HepG2 (cell line): Measurements from ENCODE around the gene GRB10. TPM values are rescaled to one million over a fixed set of nuclear protein-coding genes. Genes with fewer than 3 reads are reported as not detected.

Experiments
- ATAC-seq: fragments of 200-7000 bp; cut with Tn5 transposase; 3 replicates; pipeline ENCODE4 v1.9.1; 2020; ENCODE audit warnings: mild to moderate bottlenecking, moderate library complexity
- BruUV-seq: library from RNA; stranded (reverse); fragments of 400-500 nt; replicated peaks from 2 replicates; lab custom pipeline; 2021; lab: Mats Ljungman, UMichigan
- CTCF ChIA-PET: fragments of 300-600 bp; formaldehyde crosslinking; extraction: SDS; loops from one replicate; lab custom pipeline; 2021; ENCODE audit warnings: low total read pairs, inconsistent platforms, low intra/inter-chr PET ratio; lab: Yijun Ruan, JAX
- POLR2A ChIA-PET: fragments of 350-600 bp; sonication (Branson Sonifier 250); formaldehyde crosslinking; loops from one replicate; lab custom pipeline; 2020; ENCODE audit warnings: antibody characterized with exemption, inconsistent platforms; lab: Yijun Ruan, JAX
- DNase-seq: peaks from one replicate; pipeline ENCODE4 v3.0.0-alpha.2; 2015; ENCODE audit warnings: low spot score
- FAIRE-seq: peaks from 3 replicates; lab custom pipeline; 2011; peaks lifted over from hg19 to GRCh38; lab: Jason Lieb, UNC
- H2AFZ ChIP-seq: one replicate; pipeline ENCODE4 v1.6.1; 2011; ENCODE audit warnings: low read length, inconsistent platforms
- H3K27ac ChIP-seq: fragments of 300-600 bp; 3 replicates; pipeline ENCODE4 v1.8.0; 2011; ENCODE audit warnings: mixed run types, mild to moderate bottlenecking, mixed read lengths, low read length, inconsistent platforms; ENCODE audit not compliant: insufficient read depth; ENCODE audit errors: extremely low read length
- H3K27me3 ChIP-seq, 2 experiments: fragments of 200-600 bp in 1 of 2; 2 replicates in 1 of 2; 3 replicates in 1 of 2; pipeline versions ENCODE4 v1.6.0 to v1.8.0; 2011; ENCODE audit warnings: low read length in 2 of 2, mild to moderate bottlenecking in 2 of 2, moderate library complexity in 2 of 2, inconsistent platforms in 1 of 2; ENCODE audit not compliant: insufficient read depth in 2 of 2, control insufficient read depth in 1 of 2
- H3K36me3 ChIP-seq, 2 experiments: fragments of 200-600 bp in 1 of 2; replicated peaks in 1 of 2; 2 replicates in 1 of 2; 3 replicates in 1 of 2; pipeline versions ENCODE4 v1.5.1 to v1.8.0; 2011; ENCODE audit warnings: low read length in 2 of 2, inconsistent platforms in 1 of 2; ENCODE audit not compliant: insufficient read depth in 2 of 2, control insufficient read depth in 1 of 2
- H3K4me1 ChIP-seq: 2 replicates; pipeline ENCODE4 v1.5.1; 2012; ENCODE audit warnings: low read length, inconsistent platforms; ENCODE audit not compliant: insufficient read depth
- H3K4me2 ChIP-seq: 2 replicates; pipeline ENCODE4 v1.6.0; 2011; ENCODE audit warnings: low read depth, low read length, inconsistent platforms
- H3K4me3 ChIP-seq, 3 experiments: fragments of 200-600 bp in 1 of 3; sonication (generic), shearing (Covaris generic) in 1 of 3; replicated peaks in 1 of 3; 2 replicates each; pipeline ENCODE4 v1.5.1; 2011 to 2016; ENCODE audit warnings: low read length in 3 of 3, inconsistent platforms in 2 of 3, low read depth in 2 of 3, mild to moderate bottlenecking in 2 of 3, control low read depth in 1 of 3, mixed read lengths in 1 of 3; ENCODE audit not compliant: insufficient read depth in 1 of 3
- H3K79me2 ChIP-seq: one replicate; pipeline ENCODE4 v1.6.1; 2011; ENCODE audit warnings: low read length, inconsistent platforms; ENCODE audit not compliant: insufficient read depth
- H3K9ac ChIP-seq: 2 replicates; pipeline ENCODE4 v1.6.0; 2011; ENCODE audit warnings: mild to moderate bottlenecking, low read depth, low read length, inconsistent platforms; ENCODE audit not compliant: insufficient read depth
- H3K9me3 ChIP-seq: 2 replicates; pipeline ENCODE4 v1.5.1; 2012; ENCODE audit warnings: mild to moderate bottlenecking, low read length
- H4K20me1 ChIP-seq: 2 replicates; pipeline ENCODE4 v1.6.0; 2011; ENCODE audit warnings: inconsistent platforms, mild to moderate bottlenecking, low read length, moderate library complexity; ENCODE audit not compliant: insufficient read depth
- CEBPB ChIP-seq: IDR thresholded peaks from 2 replicates; pipeline ENCODE4 v1.6.1; 2011; ENCODE audit warnings: low read depth, low read length, improper control_type of control experiment, borderline replicate concordance
- CEBPG ChIP-seq: IDR thresholded peaks from 2 replicates; pipeline ENCODE4 v1.6.1; 2016
- CENPX ChIP-seq: sonication (generic); formaldehyde crosslinking; IDR thresholded peaks from 2 replicates; pipeline ENCODE4 v1.9.0; 2021; ENCODE audit warnings: mild to moderate bottlenecking, missing genetic modification reagents, moderate library complexity
- HNF4A ChIP-seq: sonication (generic); formaldehyde crosslinking; IDR thresholded peaks from 2 replicates; pipeline ENCODE4 v1.4.0; 2020; ENCODE audit warnings: missing genetic modification reagents
- HOXA5 ChIP-seq: sonication (generic); formaldehyde crosslinking; IDR thresholded peaks from 2 replicates; pipeline ENCODE4 v1.4.0; 2020; ENCODE audit warnings: missing genetic modification reagents
- SIN3A ChIP-seq: IDR thresholded peaks from 2 replicates; pipeline ENCODE4 v1.6.1; 2011; ENCODE audit warnings: low read depth, mild to moderate bottlenecking, control low read depth, low read length, borderline replicate concordance
- SNAPC2 ChIP-seq: sonication (generic); formaldehyde crosslinking; IDR thresholded peaks from 2 replicates; pipeline ENCODE4 v1.8.1; 2022; ENCODE audit warnings: mild to moderate bottlenecking, missing genetic modification reagents
- SOX13 ChIP-seq, 3 experiments: fragments of 450-650 bp in 1 of 3; sonication (generic) in 1 of 3; formaldehyde crosslinking in 1 of 3; IDR thresholded peaks in 2 of 3; conservative IDR thresholded peaks in 1 of 3; 2 replicates each; pipeline versions ENCODE4 v1.5.0 to v1.6.1; 2016 to 2020; ENCODE audit warnings: antibody characterized with exemption in 1 of 3, mild to moderate bottlenecking in 1 of 3, missing compliant biosample characterization in 1 of 3, missing genetic modification reagents in 1 of 3, moderate library complexity in 1 of 3
- SOX5 ChIP-seq: IDR thresholded peaks from 2 replicates; pipeline ENCODE4 v1.6.1; 2016; ENCODE audit warnings: borderline replicate concordance
- TGIF2 ChIP-seq: IDR thresholded peaks from 2 replicates; pipeline ENCODE4 v1.6.1; 2016; ENCODE audit warnings: control low read depth, missing compliant biosample characterization
- ZFP36L1 ChIP-seq: sonication (generic); formaldehyde crosslinking; IDR thresholded peaks from 2 replicates; pipeline ENCODE4 v1.8.0; 2022; ENCODE audit warnings: mild to moderate bottlenecking, missing genetic modification reagents, moderate library complexity
- ZNF180 ChIP-seq: sonication (generic); formaldehyde crosslinking; IDR thresholded peaks from 2 replicates; pipeline ENCODE4 v1.4.0; 2020; ENCODE audit warnings: low read depth, missing genetic modification reagents, borderline replicate concordance
- ZNF644 ChIP-seq: IDR thresholded peaks from 2 replicates; pipeline ENCODE4 v1.6.1; 2016; ENCODE audit warnings: low read depth
- in situ Hi-C: cut with HindIII; loops from 2 replicates; pipeline ENCODE4 v1.10.0; 2017; ENCODE audit warnings: low pct_unique_long_range_greater_than_20kb; ENCODE audit not compliant: extremely low pct_ligation_motif_present
- intact Hi-C: fragments of 100-400 bp; cut with micrococcal nuclease; formaldehyde crosslinking; loops from one replicate; pipeline ENCODE4 v1.10.0; 2022; ENCODE audit not compliant: unreplicated experiment
- polyA plus RNA-seq, 8 experiments: library from polyadenylated mRNA; depleted of rRNA in 3 of 8; stranded (reverse) in 7 of 8; unstranded in 1 of 8; fragments of >200 nt; fragmentation: Illumina TruSeq in 4 of 8; extraction: Trizol in 4 of 8; gene quantifications; 2 replicates each; pipeline versions ENCODE4 v1.2.1 to v1.2.3, GENCODE V29; 2011 to 2016; ENCODE audit warnings: low read depth in 4 of 8, missing spikeins in 1 of 8, mixed read lengths in 1 of 8; ENCODE audit not compliant: insufficient read depth in 1 of 8
- total RNA-seq, 5 experiments: library from RNA; depleted of rRNA; stranded (reverse); fragments of >200 nt; fragmentation: Illumina TruSeq; extraction: Trizol; gene quantifications; 2 replicates each; pipeline ENCODE4 v1.2.3, GENCODE V29; 2016; ENCODE audit warnings: low read depth in 1 of 5
- TF ChIP-seq, protein P1 (sequence below): sonication (generic); formaldehyde crosslinking; IDR thresholded peaks from 2 replicates; pipeline ENCODE4 v1.4.0; 2020; ENCODE audit warnings: missing genetic modification reagents, mild to moderate bottlenecking, borderline replicate concordance

GRB10 gene
- total and polyA plus RNA-seq, 2 of the 13 experiments (the other 11 are each of a cell fraction or from before 2014, with no cell fraction given) = 4.0 to 6.8 TPM

DNA sequence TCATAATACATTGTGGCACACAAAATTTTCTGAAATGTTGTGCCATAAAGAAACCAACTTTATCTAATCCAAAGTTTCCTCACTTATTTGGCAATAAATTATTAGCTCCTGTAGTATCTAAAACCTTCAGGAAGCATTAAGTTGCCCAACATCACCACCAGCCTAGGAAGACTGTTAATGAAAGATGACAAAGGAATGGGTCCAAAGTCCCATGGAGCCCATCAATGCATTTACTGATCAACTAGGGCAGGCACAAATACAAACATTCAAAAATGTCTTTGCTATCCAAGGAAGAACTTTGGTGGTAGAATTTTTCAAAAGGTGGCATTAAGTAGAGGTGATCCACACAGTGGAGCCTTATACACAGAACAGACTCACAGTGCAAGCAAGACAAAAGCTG is 4.5 kb downstream of the GRB10 start:
- BruUV-seq = no TSS peak
- in situ Hi-C loops (no loop called here), intact Hi-C loops (no loop called here)
- ChIA-PET CTCF (no interaction called here), POLR2A (no interaction called here)
- ATAC-seq (peak; percentile 26; the same call in 2 of the 3 replicates), FAIRE-seq (no peak), DNase-seq (peak; percentile 48)
- Histone ChIP-seq H3K27ac (no peak overlapping the region), H4K20me1 (peaks cover 6% of the 10 kb centered on the region; the same call in 1 of the 2 replicates), H3K4me2 (peak overlapping the region; percentile 26; the same call in 1 of the 2 replicates), H3K27me3 (peaks cover 2 to 3% of the 10 kb centered on the region in 2 experiments; a peak in 2 of 5 replicates), H3K4me3 (no peak overlapping the region), H3K36me3 (no peaks in the 10 kb centered on the region), H3K9ac (no peak overlapping the region), H3K79me2 (peaks cover 1% of the 10 kb centered on the region), H3K4me1 (peaks cover 29% of the 10 kb centered on the region), H3K9me3 (no peaks in the 10 kb centered on the region), H2AFZ (no peak overlapping the region)
- TF ChIP-seq ZNF644 (CRISPR knock-in tag) (peak; percentile 37; the same call in 1 of the 2 replicates), CENPX (CRISPR knock-in tag) (no peak), CEBPB (peak; percentile 27; the same call in 1 of the 2 replicates), HNF4A (peak; percentile 57), SIN3A (no peak), SOX5 (peak; percentile 51; the same call in 1 of the 2 replicates), CEBPG (CRISPR knock-in tag) (peak; percentile 31; the same call in 1 of the 2 replicates), ZFP36L1 (CRISPR knock-in tag) (no peak), SNAPC2 (CRISPR knock-in tag) (no peak), TGIF2 (no peak), ZNF180 (CRISPR knock-in tag) (no peak), HOXA5 (CRISPR knock-in tag) (no peak), SOX13 (IDR thresholded peaks at IDR 0.05) (no peak), SOX13 (CRISPR knock-in tag; conservative IDR thresholded peaks at IDR 0.05 in 1 of 2, IDR thresholded peaks at IDR 0.05 in 1 of 2) (peak in 1 of 2 experiments; percentile 63; a peak in 2 of 4 replicates)
- TF ChIP-seq, protein P1, sequence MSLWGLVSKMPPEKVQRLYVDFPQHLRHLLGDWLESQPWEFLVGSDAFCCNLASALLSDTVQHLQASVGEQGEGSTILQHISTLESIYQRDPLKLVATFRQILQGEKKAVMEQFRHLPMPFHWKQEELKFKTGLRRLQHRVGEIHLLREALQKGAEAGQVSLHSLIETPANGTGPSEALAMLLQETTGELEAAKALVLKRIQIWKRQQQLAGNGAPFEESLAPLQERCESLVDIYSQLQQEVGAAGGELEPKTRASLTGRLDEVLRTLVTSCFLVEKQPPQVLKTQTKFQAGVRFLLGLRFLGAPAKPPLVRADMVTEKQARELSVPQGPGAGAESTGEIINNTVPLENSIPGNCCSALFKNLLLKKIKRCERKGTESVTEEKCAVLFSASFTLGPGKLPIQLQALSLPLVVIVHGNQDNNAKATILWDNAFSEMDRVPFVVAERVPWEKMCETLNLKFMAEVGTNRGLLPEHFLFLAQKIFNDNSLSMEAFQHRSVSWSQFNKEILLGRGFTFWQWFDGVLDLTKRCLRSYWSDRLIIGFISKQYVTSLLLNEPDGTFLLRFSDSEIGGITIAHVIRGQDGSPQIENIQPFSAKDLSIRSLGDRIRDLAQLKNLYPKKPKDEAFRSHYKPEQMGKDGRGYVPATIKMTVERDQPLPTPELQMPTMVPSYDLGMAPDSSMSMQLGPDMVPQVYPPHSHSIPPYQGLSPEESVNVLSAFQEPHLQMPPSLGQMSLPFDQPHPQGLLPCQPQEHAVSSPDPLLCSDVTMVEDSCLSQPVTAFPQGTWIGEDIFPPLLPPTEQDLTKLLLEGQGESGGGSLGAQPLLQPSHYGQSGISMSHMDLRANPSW (CRISPR knock-in tag) = no peak
